Aorta (tissue), 5 donors: Measurements from ENCODE around the gene STARD9. TPM values are rescaled to one million over a fixed set of nuclear protein-coding genes. Genes with fewer than 3 reads are reported as not detected.

Experiments
- ATAC-seq: fragments of 200-7000 bp; cut with Tn5 transposase; one replicate; pipeline ENCODE4 v1.9.1; 2022; ENCODE audit warnings: moderate library complexity; ENCODE audit not compliant: low FRiP score
- DNase-seq, 2 donors: peaks; one replicate each; pipeline ENCODE4 v3.0.0-alpha.2; 2020
- H3K27ac ChIP-seq, 2 donors: one replicate each; pipeline ENCODE4 v1.5.1; 2013; ENCODE audit warnings: low read length in 2 of 2, mild to moderate bottlenecking in 2 of 2, moderate library complexity in 2 of 2, control low read depth in 1 of 2, inconsistent platforms in 1 of 2, low read depth in 1 of 2
- H3K27me3 ChIP-seq, 2 donors: one replicate each; pipeline ENCODE4 v1.6.1; 2013; ENCODE audit warnings: control low read depth in 1 of 2, low read length in 1 of 2, mild to moderate bottlenecking in 1 of 2, moderate library complexity in 1 of 2; ENCODE audit not compliant: insufficient read depth in 2 of 2, control insufficient read depth in 1 of 2
- H3K36me3 ChIP-seq, 2 donors: one replicate each; pipeline ENCODE4 v1.6.1; 2013; ENCODE audit warnings: control low read depth in 1 of 2, low read length in 1 of 2, mild to moderate bottlenecking in 1 of 2; ENCODE audit not compliant: insufficient read depth in 2 of 2, control insufficient read depth in 1 of 2
- H3K4me1 ChIP-seq, 2 donors: one replicate each; pipeline ENCODE4 v1.6.1; 2013; ENCODE audit warnings: low read length in 2 of 2, control low read depth in 1 of 2, mild to moderate bottlenecking in 1 of 2, moderate library complexity in 1 of 2; ENCODE audit not compliant: insufficient read depth in 2 of 2, control insufficient read depth in 1 of 2
- H3K4me3 ChIP-seq, 2 donors: one replicate each; pipeline ENCODE4 v1.5.1; 2013; ENCODE audit warnings: low read length in 2 of 2, control low read depth in 1 of 2, mild to moderate bottlenecking in 1 of 2
- H3K9me3 ChIP-seq: one replicate; pipeline ENCODE4 v1.6.1; 2013; ENCODE audit warnings: mild to moderate bottlenecking, low read length; ENCODE audit not compliant: control insufficient read depth
- WGBS, 2 donors: extraction: QIAGEN DNeasy Blood & Tissue Kit; methylation state at CpG; one replicate each; pipeline ENCODE4 v1.1.7; 2013; 5-methylcytosine and 5-hydroxymethylcytosine counted together
- intact Hi-C, 2 donors: fragments of 100-400 bp; cut with DNase I; formaldehyde crosslinking; loops; one replicate each; pipeline versions ENCODE4 v1.14.2 to v1.15.0; 2022
- polyA plus RNA-seq, 2 donors: library from polyadenylated mRNA; stranded (reverse); fragments of 200-250 nt; gene quantifications; one replicate each; pipeline ENCODE4 v1.2.3, GENCODE V29; 2013
- total RNA-seq, 2 donors: library from RNA; stranded (reverse); fragmentation: NEBNext Ultra II Directional; extraction: Animal tissue kit (Norgen Biotek cat#: 25700); gene quantifications; one replicate each; pipeline ENCODE4 v1.2.1, GENCODE V29; 2021
- donor health status: healthy with polysubstance abuse.
- donor health status: Bipolar disorder and iron deficiency.
- donor health status: DM: no; HTN: no; CAD: no.
- donor health status: DM: no; HTN: no; CAD: no.
- donor health status: DM: yes; HTN: yes; CAD: no.

Gene STARD9
- total and polyA plus RNA-seq, 4 donors = 3.3 to 65.8 (median 26.5) TPM

GRCh38 chr15:42736178-42736792, 160.9 kb downstream of the STARD9 start:
- H3K36me3 ChIP-seq = peaks cover 0 to 1% of the 10 kb centered on the region in 2 donors
- peak; percentile 19 for ATAC-seq
- intact Hi-C loops = no loop called here
- H3K27ac ChIP-seq = peak overlapping the region; percentile 9 to 55
- H3K4me3 ChIP-seq = peak overlapping the region; percentile 77
- no peaks in the 10 kb centered on the region for H3K4me1 ChIP-seq
- peak in 1 of 2 donors; percentile 80 for DNase-seq
- no peaks in the 10 kb centered on the region for H3K27me3 ChIP-seq
- H3K9me3 ChIP-seq = no peaks in the 10 kb centered on the region
- WGBS, 2 donors = 1% methylated on average over 55 of the region's 55 CpGs

GRCh38 chr15:42736793-42737528, 161.6 kb downstream of the STARD9 start, which contains the start of gene CDAN1:
CDAN1 (minus strand) TSS chr15:42737128; CDS start chr15:42737102, 26 bp downstream.
- intact Hi-C loops = no loop called here
- WGBS, 2 donors = 0% methylated on average over 57 to 76 of the region's 76 CpGs
- Histone ChIP-seq H3K27ac (peak within 1 kb of the TSS; percentile 9 to 94), H3K4me3 (peak within 1 kb of the TSS; percentile 77), H3K36me3 (peaks cover 0 to under 1% of the 10 kb centered on the region in 2 donors), H3K9me3 (no peaks in the 10 kb centered on the region), H3K27me3 (no peaks in the 10 kb centered on the region), H3K4me1 (no peaks in the 10 kb centered on the region)
- DNase-seq (peak; percentile 95 to 98), ATAC-seq (peak; percentile 96)

- intact Hi-C loops = no loop called here
- DNase-seq = peak in 1 of 2 donors; percentile 52
- H3K36me3 ChIP-seq = no peaks in the 10 kb centered on the region
- H3K27me3 ChIP-seq = no peaks in the 10 kb centered on the region
- no peak for ATAC-seq
- H3K27ac ChIP-seq = peak overlapping the region in 1 of 2 donors; percentile 94
- H3K9me3 ChIP-seq = no peaks in the 10 kb centered on the region
- H3K4me3 ChIP-seq = peak overlapping the region; percentile 36 to 67
- H3K4me1 ChIP-seq = no peaks in the 10 kb centered on the region
- WGBS, 2 donors = 71 to 72% methylated on average over 21 of the region's 21 CpGs
These were observed 162.3 kb downstream of the STARD9 start for GRCh38 chr15:42737529-42738328.

DNA sequence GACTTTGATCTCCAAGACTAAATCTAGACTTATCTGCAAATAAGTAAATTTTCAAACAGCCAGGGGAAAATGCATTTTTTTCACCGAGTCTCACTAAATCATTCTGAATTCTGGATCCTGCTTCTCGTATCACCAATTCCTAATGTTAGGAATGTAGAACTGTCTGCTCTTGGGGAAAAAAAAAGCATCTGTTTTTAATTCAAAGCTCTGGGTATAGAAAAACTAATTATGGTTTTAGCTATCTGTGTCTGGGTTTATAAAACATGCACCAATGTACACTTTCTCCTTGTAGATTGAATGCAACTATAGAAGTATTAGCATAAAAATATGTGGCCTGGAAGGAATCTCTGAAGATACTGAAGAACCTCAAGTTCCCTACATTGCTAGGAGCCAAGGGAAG, 166.3 kb downstream of the STARD9 start:
- no peaks in the 10 kb centered on the region for H3K4me1 ChIP-seq
- intact Hi-C loops = no loop called here
- no peak overlapping the region for H3K4me3 ChIP-seq
- ATAC-seq (no peak), DNase-seq (no peak)
- H3K36me3 ChIP-seq = peaks cover 0 to 3% of the 10 kb centered on the region in 2 donors
- H3K9me3 ChIP-seq = no peaks in the 10 kb centered on the region
- H3K27me3 ChIP-seq = no peaks in the 10 kb centered on the region
- WGBS, 2 donors = 72 to 82% methylated on average over 2 of the region's 2 CpGs
- H3K27ac ChIP-seq = no peak overlapping the region

GRCh38 chr15:42742149-42742548, 166.7 kb downstream of the STARD9 start:
- DNase-seq (no peak), ATAC-seq (no peak)
- no peaks in the 10 kb centered on the region for H3K4me1 ChIP-seq
- H3K36me3 ChIP-seq = peaks cover 0 to 3% of the 10 kb centered on the region in 2 donors
- no peak overlapping the region for H3K27ac ChIP-seq
- H3K9me3 ChIP-seq = no peaks in the 10 kb centered on the region
- whole genome bisulfite sequencing, 2 donors = 77 to 84% methylated on average over 4 of the region's 4 CpGs
- intact Hi-C loops = no loop called here
- H3K27me3 ChIP-seq = no peaks in the 10 kb centered on the region
- H3K4me3 ChIP-seq = no peak overlapping the region

GRCh38 chr15:42744195-42744594, 168.8 kb downstream of the STARD9 start:
- Histone ChIP-seq H3K9me3 (no peaks in the 10 kb centered on the region), H3K4me3 (no peak overlapping the region), H3K27me3 (no peaks in the 10 kb centered on the region), H3K4me1 (no peaks in the 10 kb centered on the region), H3K36me3 (peaks cover 0 to 3% of the 10 kb centered on the region in 2 donors), H3K27ac (no peak overlapping the region)
- intact Hi-C loops = no loop called here
- ATAC-seq = no peak
- 94 to 97% methylated on average over 1 of the region's 1 CpG for WGBS, 2 donors
- no peak for DNase-seq

DNA sequence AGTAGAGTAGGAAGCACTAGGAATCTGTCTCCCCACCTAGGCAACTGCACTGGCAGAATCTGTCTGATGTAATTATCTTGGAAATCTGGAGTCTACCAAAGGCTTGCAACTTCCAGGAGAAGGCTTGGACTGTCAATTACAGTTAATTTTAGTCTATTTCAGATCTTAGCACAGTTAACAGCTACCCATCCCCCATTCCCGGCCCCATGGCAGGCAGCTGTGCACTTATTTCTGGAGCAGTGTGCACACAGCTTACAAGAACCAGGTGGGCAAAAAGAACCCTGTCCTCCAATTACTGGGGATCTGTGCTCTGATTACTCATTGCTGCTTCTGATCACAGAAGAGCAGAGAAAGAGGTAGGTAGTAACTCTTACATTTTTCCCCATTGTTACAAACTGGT, 173.9 kb downstream of the STARD9 start:
- intact Hi-C loops = no loop called here
- Histone ChIP-seq H3K27me3 (no peaks in the 10 kb centered on the region), H3K9me3 (no peaks in the 10 kb centered on the region), H3K4me1 (no peaks in the 10 kb centered on the region), H3K4me3 (no peak overlapping the region), H3K27ac (no peak overlapping the region), H3K36me3 (peaks cover 6 to 7% of the 10 kb centered on the region in 2 donors)
- no peak for DNase-seq
- 86 to 93% methylated on average over 1 of the region's 1 CpG for WGBS, 2 donors
- no peak for ATAC-seq

DNA sequence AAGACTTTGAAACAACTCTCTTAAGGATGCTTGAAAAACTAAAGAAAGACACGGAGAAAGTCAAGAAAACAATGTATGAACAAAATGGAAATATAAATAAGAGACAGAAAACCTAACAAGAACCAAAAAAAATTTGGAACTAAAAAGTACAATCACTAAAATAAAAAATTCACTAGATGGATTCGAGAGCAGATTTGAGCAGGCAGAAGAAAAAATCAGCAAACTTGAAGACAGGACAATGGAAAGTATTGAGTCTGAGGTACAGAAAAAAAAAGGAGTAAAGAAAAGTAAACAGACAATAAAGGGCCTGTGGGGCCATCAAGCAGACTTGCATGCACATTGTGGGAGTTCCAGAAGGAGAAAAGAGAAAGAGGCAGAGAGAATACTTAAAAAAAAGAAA, 174.9 kb downstream of the STARD9 start:
- intact Hi-C loops = no loop called here
- H3K4me1 ChIP-seq = no peaks in the 10 kb centered on the region
- no peaks in the 10 kb centered on the region for H3K27me3 ChIP-seq
- H3K4me3 ChIP-seq = no peak overlapping the region
- no peaks in the 10 kb centered on the region for H3K9me3 ChIP-seq
- peaks cover 6 to 7% of the 10 kb centered on the region in 2 donors for H3K36me3 ChIP-seq
- ATAC-seq = no peak
- no peak for DNase-seq
- WGBS, 2 donors = 95 to 100% methylated on average over 2 of the region's 2 CpGs
- H3K27ac ChIP-seq = no peak overlapping the region
